ENCODE results near the gene DMTF1. TPM values are rescaled to one million over a fixed set of nuclear protein-coding genes. Genes with fewer than 3 reads are reported as not detected.

DMTF1 gene
- total and polyA plus RNA-seq, 9 of the 15 experiments (the other 6 are each of a cell fraction or from before 2014, with no cell fraction given) = 25.7 to 208 (median 74.7) TPM

DNA sequence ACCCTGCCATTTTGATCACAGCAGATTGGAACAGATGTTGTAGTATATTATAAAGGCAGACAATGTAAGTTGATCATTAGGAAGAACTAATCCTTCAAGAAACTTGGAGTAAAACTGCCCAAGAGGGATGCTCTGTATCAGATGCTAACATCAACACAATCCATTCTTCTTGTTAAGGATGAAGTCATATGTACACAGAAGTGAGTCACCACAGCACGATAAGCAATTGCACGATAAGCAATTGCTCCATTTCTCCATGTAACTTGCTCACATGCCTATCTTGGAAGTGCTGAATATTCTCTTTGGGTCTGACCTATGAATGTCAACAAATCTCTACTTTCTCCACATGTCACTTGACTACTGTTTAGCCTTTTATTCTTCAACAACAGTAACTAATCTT is 41.5 kb upstream of the DMTF1 start (continued):
- no peak for TF ChIP-seq SIN3A (IDR thresholded peaks at IDR 0.05; ENCODE audit: borderline replicate concordance in 2 of 2, control insufficient read depth in 1 of 2, low read depth in 2 of 2, low read length in 2 of 2)
- TF ChIP-seq BRD9 (IDR thresholded peaks at IDR 0.05; ENCODE audit: low read depth, partially characterized antibody) = peak; percentile 53
- no peak for TF ChIP-seq ZNF140 (CRISPR knock-in tag; IDR thresholded peaks at IDR 0.05)
- TF ChIP-seq SPI1 (IDR thresholded peaks at IDR 0.05; ENCODE audit: borderline replicate concordance, low read depth, low read length) = no peak
- TF ChIP-seq FUS (optimal IDR thresholded peaks at IDR 0.05; ENCODE audit: low read depth, low read length) = no peak
- TF ChIP-seq SIRT6 (IDR thresholded peaks at IDR 0.05; ENCODE audit: low read depth, low read length) = no peak
- no peak for TF ChIP-seq SLC30A9 (CRISPR knock-in tag; IDR thresholded peaks at IDR 0.05)
- TF ChIP-seq MTF1 (CRISPR knock-in tag; IDR thresholded peaks at IDR 0.05; ENCODE audit: borderline replicate concordance) = no peak
- TF ChIP-seq POLR3G (IDR thresholded peaks at IDR 0.05; ENCODE audit: extremely low read depth, insufficient read length, insufficient replicate concordance) = no peak
- no peak for TF ChIP-seq ZNF324 (CRISPR knock-in tag; IDR thresholded peaks at IDR 0.05)
- TF ChIP-seq GABPB2 (CRISPR knock-in tag; conservative IDR thresholded peaks at IDR 0.05) = no peak
- TF ChIP-seq MAFG (tag; conservative IDR thresholded peaks at IDR 0.05) = peak; percentile 85
- TF ChIP-seq NR1H2 (CRISPR knock-in tag; IDR thresholded peaks at IDR 0.05) = no peak
- no peak for TF ChIP-seq SRSF7 (optimal IDR thresholded peaks at IDR 0.05; ENCODE audit: low read depth, low read length)
- TF ChIP-seq, protein P1, sequence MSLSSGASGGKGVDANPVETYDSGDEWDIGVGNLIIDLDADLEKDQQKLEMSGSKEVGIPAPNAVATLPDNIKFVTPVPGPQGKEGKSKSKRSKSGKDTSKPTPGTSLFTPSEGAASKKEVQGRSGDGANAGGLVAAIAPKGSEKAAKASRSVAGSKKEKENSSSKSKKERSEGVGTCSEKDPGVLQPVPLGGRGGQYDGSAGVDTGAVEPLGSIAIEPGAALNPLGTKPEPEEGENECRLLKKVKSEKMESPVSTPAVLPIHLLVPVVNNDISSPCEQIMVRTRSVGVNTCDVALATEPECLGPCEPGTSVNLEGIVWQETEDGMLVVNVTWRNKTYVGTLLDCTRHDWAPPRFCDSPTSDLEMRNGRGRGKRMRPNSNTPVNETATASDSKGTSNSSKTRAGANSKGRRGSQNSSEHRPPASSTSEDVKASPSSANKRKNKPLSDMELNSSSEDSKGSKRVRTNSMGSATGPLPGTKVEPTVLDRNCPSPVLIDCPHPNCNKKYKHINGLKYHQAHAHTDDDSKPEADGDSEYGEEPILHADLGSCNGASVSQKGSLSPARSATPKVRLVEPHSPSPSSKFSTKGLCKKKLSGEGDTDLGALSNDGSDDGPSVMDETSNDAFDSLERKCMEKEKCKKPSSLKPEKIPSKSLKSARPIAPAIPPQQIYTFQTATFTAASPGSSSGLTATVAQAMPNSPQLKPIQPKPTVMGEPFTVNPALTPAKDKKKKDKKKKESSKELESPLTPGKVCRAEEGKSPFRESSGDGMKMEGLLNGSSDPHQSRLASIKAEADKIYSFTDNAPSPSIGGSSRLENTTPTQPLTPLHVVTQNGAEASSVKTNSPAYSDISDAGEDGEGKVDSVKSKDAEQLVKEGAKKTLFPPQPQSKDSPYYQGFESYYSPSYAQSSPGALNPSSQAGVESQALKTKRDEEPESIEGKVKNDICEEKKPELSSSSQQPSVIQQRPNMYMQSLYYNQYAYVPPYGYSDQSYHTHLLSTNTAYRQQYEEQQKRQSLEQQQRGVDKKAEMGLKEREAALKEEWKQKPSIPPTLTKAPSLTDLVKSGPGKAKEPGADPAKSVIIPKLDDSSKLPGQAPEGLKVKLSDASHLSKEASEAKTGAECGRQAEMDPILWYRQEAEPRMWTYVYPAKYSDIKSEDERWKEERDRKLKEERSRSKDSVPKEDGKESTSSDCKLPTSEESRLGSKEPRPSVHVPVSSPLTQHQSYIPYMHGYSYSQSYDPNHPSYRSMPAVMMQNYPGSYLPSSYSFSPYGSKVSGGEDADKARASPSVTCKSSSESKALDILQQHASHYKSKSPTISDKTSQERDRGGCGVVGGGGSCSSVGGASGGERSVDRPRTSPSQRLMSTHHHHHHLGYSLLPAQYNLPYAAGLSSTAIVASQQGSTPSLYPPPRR (CRISPR knock-in tag; IDR thresholded peaks at IDR 0.05; ENCODE audit: borderline replicate concordance) = no peak
- TF ChIP-seq KAT8 (IDR thresholded peaks at IDR 0.05; ENCODE audit: low read depth) = no peak
- peak; percentile 53 for TF ChIP-seq HMGN3 (IDR thresholded peaks at IDR 0.05; ENCODE audit: borderline replicate concordance, extremely low read depth, insufficient read length, low read depth, low read length)
- no peak for TF ChIP-seq SAFB (IDR thresholded peaks at IDR 0.05; ENCODE audit: borderline replicate concordance, low read depth, low read length)
- TF ChIP-seq, protein P2, sequence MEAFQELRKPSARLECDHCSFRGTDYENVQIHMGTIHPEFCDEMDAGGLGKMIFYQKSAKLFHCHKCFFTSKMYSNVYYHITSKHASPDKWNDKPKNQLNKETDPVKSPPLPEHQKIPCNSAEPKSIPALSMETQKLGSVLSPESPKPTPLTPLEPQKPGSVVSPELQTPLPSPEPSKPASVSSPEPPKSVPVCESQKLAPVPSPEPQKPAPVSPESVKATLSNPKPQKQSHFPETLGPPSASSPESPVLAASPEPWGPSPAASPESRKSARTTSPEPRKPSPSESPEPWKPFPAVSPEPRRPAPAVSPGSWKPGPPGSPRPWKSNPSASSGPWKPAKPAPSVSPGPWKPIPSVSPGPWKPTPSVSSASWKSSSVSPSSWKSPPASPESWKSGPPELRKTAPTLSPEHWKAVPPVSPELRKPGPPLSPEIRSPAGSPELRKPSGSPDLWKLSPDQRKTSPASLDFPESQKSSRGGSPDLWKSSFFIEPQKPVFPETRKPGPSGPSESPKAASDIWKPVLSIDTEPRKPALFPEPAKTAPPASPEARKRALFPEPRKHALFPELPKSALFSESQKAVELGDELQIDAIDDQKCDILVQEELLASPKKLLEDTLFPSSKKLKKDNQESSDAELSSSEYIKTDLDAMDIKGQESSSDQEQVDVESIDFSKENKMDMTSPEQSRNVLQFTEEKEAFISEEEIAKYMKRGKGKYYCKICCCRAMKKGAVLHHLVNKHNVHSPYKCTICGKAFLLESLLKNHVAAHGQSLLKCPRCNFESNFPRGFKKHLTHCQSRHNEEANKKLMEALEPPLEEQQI (IDR thresholded peaks at IDR 0.05) = peak; percentile 67; the same call in 1 of the 2 replicates
- no peak for TF ChIP-seq SMC3 (conservative IDR thresholded peaks at IDR 0.05; ENCODE audit: insufficient read depth, low read depth, low read length)
- no peak for TF ChIP-seq ZNF668 (CRISPR knock-in tag; IDR thresholded peaks at IDR 0.05)
- no peak for TF ChIP-seq ZNF12 (CRISPR knock-in tag; IDR thresholded peaks at IDR 0.05)

Data from K562 (cell line).